Activated naive CD8-positive, alpha-beta T cell treated with anti-CD3 and anti-CD28 coated beads for 36 hours (primary cell): Measurements from ENCODE around the gene LGALS8. TPM values are rescaled to one million over a fixed set of nuclear protein-coding genes. Genes with fewer than 3 reads are reported as not detected.

ENCODE experiments used
- DNase-seq: peaks from one replicate; pipeline ENCODE4 v3.0.0; 2021
- H3K27ac Mint-ChIP-seq: one replicate; pipeline ENCODE4 v1.8.0; 2022; ENCODE audit warnings: mild to moderate bottlenecking, moderate library complexity, mixed read lengths
- H3K27me3 Mint-ChIP-seq: one replicate; pipeline ENCODE4 v1.8.0; 2022; ENCODE audit warnings: mild to moderate bottlenecking, mixed read lengths
- H3K36me3 Mint-ChIP-seq: one replicate; pipeline ENCODE4 v1.8.0; 2021; ENCODE audit warnings: mild to moderate bottlenecking, mixed read lengths
- H3K4me1 Mint-ChIP-seq: one replicate; pipeline ENCODE4 v1.8.0; 2021; ENCODE audit warnings: mixed read lengths
- H3K4me3 Mint-ChIP-seq: one replicate; pipeline ENCODE4 v1.8.0; 2022; ENCODE audit warnings: mild to moderate bottlenecking, moderate library complexity, mixed read lengths
- H3K9me3 Mint-ChIP-seq: one replicate; pipeline ENCODE4 v1.8.0; 2022; ENCODE audit warnings: mixed read lengths
- total RNA-seq, 2 experiments: library from RNA; stranded (reverse); gene quantifications; one replicate each; pipeline ENCODE4 v1.2.3, GENCODE V29; 2021

LGALS8 gene
- total RNA-seq, 2 experiments from 2014 or later: 69.0 to 76.6 TPM

DNA sequence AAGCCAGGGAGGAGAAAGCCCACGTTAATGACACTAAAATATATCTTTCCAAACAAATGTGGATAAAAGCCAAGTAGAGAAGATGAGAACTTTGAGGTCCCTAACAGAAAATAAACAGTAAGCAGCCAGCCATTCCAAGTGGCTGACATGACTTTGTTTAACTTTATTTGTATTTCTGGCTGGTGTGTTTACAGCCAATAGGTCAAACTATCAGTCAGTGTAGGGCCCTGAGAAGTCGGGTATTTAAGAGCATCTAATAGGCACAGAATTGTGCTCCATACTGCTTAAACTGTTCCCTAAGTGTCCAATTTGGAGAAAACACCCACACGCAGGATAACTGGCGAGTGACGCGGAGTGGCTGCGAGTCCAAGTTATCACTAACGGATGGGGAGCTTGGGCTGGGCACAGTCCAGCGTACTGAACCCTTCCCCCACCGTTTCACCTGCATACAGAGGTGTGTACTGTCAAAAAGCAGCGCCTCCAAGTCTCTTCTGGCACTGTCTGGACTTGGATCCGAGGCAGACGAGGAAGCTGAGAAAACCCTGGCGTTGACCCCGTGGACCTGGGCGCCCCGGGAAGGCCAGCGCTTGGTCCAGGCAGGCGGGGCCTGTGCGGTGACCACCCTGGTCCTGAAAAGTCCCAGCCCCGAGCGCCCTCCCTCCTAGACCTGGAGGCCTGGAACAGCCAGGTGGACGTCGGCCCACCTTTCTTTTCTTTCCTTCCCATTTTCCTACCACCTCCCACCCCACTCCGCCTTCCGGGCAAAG is 662 bp upstream of the LGALS8 start:
- Mint-ChIP-seq H3K9me3 (no peaks in the 10 kb centered on the region), H3K4me1 (peaks cover 6% of the 10 kb centered on the region), H3K4me3 (peak overlapping the region; percentile 97), H3K27me3 (no peaks in the 10 kb centered on the region), H3K36me3 (peaks cover 10% of the 10 kb centered on the region), H3K27ac (peak overlapping the region; percentile 98)
- DNase-seq: no peak

DNA sequence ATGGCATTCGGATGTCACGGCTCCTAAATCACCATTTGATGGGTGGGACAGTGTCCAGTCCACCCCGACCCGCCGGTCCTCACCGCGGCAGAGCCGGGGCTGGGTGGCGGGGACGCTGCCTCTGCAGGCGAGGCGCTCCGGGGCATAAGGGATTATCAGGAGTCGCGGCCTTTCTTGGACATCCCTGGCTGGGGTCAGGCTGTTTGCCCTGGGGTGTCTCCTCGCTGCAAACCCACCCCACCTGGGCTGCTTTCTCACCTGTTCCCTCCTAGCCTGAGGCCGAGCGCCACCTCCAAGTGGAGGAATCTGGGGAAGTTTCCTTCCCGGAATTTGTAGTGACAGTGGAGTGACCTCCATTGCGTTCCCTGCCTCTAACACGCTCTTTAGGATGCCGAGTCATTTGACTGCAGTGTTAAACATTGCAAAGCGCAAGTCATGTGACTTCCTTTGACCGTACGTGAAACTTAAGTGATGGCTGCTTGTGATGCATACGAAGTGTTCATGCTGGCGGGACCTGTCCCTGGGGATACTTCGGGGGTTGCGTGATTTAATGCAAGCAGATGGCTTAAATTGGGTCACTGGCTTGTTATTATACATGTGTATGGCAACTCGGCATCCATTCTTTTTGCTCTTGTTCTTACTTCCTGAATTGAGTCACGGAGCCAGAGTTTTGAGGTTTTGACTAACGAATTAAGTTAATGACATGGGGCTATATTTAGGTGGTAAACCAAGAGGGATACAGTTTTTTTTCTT is 536 bp downstream of the LGALS8 start:
- DNase-seq: peak; percentile 53
- Mint-ChIP-seq H3K27ac (peak overlapping the region; percentile 98), H3K4me1 (peaks cover 8% of the 10 kb centered on the region), H3K36me3 (peaks cover 10% of the 10 kb centered on the region), H3K4me3 (peak overlapping the region; percentile 97), H3K27me3 (no peaks in the 10 kb centered on the region), H3K9me3 (no peaks in the 10 kb centered on the region)

DNA sequence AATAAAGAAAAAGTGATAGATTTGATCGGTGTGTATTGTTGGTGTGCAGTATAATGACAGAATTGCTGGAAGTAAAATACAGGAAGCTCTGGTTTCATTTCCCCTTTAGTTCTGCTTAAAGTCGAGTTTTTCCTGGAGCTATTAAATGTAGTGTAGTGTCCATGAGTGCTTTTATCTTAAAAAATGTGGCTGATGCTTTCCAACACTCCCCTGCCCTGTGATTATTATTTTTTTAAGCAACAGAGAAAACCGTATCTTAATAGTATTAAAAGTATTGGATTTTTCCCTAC is 1.1 kb downstream of the LGALS8 start:
- Mint-ChIP-seq H3K9me3 (no peaks in the 10 kb centered on the region), H3K4me3 (peak overlapping the region; percentile 97), H3K4me1 (peaks cover 8% of the 10 kb centered on the region), H3K27ac (peak overlapping the region; percentile 98), H3K27me3 (no peaks in the 10 kb centered on the region), H3K36me3 (peaks cover 10% of the 10 kb centered on the region)
- no peak for DNase-seq

DNA sequence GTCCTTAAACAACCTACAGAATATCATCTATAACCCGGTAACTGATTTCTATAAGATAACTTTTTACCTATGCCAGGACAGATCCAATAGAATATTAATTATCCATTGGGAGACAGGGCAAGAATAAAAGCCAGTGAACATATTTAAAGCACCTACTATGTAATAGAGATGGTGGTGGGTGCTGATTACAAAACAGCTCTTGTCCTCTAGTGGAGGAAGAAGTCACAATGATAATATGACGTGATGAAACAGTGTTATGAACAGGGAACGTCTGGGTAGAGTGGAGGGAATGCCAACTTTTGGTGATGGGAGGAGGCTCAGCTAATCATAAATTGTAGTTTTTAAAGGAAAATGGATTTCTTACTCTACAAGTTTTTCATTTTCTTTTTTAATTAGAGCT is 2.3 kb downstream of the LGALS8 start:
- Mint-ChIP-seq H3K4me1 (peaks cover 13% of the 10 kb centered on the region), H3K27me3 (no peaks in the 10 kb centered on the region), H3K9me3 (no peaks in the 10 kb centered on the region), H3K4me3 (no peak overlapping the region), H3K27ac (no peak overlapping the region), H3K36me3 (peaks cover 10% of the 10 kb centered on the region)
- DNase-seq: no peak

DNA sequence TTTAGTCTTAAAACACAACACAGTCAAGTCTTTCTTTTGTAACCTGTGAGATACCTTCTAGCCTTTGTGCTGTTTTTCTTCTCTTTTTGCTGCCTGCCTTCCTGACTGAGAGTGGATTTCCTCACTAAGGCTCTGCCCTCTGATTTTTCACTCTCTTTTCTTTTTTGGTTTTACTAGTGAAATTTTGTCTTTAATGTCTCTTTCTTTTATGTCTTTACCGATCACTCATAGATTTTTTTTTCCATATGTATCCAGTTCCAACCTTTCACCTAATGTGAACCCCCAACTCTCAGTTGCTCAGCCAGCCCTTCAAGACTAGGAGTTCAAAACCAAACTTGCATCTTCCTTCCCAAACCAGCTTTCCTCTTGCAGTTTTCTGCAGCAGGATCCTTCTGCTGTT is 6.5 kb downstream of the LGALS8 start:
- Mint-ChIP-seq H3K27ac (no peak overlapping the region), H3K27me3 (no peaks in the 10 kb centered on the region), H3K9me3 (no peaks in the 10 kb centered on the region), H3K4me1 (peaks cover 29% of the 10 kb centered on the region), H3K4me3 (no peak overlapping the region), H3K36me3 (peaks cover 20% of the 10 kb centered on the region)
- no peak for DNase-seq

DNA sequence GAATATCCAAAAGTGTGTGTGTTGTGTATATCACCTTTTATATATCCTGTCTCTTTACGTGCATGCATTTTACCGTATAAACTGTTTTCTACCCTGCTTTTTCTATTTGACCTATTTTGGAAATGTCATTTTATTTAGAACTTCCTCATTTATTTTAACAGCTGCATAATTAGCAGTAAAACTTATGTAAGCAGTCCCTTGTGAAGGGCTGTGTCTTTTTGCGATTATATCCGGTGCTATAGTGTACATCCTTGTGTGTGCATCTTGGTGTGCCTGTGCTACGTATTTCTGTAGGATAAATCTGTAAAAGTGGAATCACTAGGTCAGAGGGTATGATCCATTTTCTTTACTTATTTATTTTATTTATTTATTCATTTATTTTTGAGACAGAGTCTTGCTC is 7.2 kb downstream of the LGALS8 start:
- H3K27me3 Mint-ChIP-seq: no peaks in the 10 kb centered on the region
- H3K9me3 Mint-ChIP-seq: no peaks in the 10 kb centered on the region
- H3K4me3 Mint-ChIP-seq: no peak overlapping the region
- peaks cover 20% of the 10 kb centered on the region for H3K36me3 Mint-ChIP-seq
- peaks cover 29% of the 10 kb centered on the region for H3K4me1 Mint-ChIP-seq
- H3K27ac Mint-ChIP-seq: no peak overlapping the region
- DNase-seq: no peak

- Mint-ChIP-seq H3K27ac (no peak overlapping the region), H3K9me3 (no peaks in the 10 kb centered on the region), H3K4me3 (no peak overlapping the region), H3K27me3 (no peaks in the 10 kb centered on the region), H3K4me1 (peaks cover 33% of the 10 kb centered on the region), H3K36me3 (peaks cover 22% of the 10 kb centered on the region)
- no peak for DNase-seq
Measured at GRCh38 chr1:236532850-236533249, 9.1 kb downstream of the LGALS8 start.

GRCh38 chr1:236534151-236534651 is 10.4 kb downstream of the LGALS8 start:
- H3K4me3 Mint-ChIP-seq: no peak overlapping the region
- peak overlapping the region; percentile 87 for H3K27ac Mint-ChIP-seq
- DNase-seq: peak; percentile 38
- H3K36me3 Mint-ChIP-seq: peaks cover 22% of the 10 kb centered on the region
- H3K4me1 Mint-ChIP-seq: peaks cover 31% of the 10 kb centered on the region
- H3K9me3 Mint-ChIP-seq: no peaks in the 10 kb centered on the region
- no peaks in the 10 kb centered on the region for H3K27me3 Mint-ChIP-seq

DNA sequence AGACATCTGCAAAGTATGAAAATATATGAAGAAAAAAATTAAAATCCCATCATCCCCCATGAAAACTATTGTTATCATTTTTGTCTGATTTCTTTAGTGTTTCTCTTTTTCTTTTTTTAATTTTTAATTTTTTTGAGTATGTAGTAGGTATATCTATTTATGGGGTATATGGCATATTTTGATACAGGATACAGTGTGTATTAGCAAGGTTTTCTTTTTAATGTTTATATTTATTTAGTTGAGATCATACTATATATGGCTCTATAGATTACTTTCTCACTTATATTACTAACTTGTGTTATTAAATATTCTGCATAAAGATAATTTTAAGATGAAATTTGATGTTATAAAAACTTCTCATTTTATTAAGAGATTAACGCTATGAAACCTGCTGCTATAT is 11.4 kb downstream of the LGALS8 start:
- H3K9me3 Mint-ChIP-seq: no peaks in the 10 kb centered on the region
- DNase-seq: no peak
- H3K27ac Mint-ChIP-seq: no peak overlapping the region
- H3K36me3 Mint-ChIP-seq: peaks cover 26% of the 10 kb centered on the region
- H3K27me3 Mint-ChIP-seq: no peaks in the 10 kb centered on the region
- peaks cover 29% of the 10 kb centered on the region for H3K4me1 Mint-ChIP-seq
- no peak overlapping the region for H3K4me3 Mint-ChIP-seq

DNA sequence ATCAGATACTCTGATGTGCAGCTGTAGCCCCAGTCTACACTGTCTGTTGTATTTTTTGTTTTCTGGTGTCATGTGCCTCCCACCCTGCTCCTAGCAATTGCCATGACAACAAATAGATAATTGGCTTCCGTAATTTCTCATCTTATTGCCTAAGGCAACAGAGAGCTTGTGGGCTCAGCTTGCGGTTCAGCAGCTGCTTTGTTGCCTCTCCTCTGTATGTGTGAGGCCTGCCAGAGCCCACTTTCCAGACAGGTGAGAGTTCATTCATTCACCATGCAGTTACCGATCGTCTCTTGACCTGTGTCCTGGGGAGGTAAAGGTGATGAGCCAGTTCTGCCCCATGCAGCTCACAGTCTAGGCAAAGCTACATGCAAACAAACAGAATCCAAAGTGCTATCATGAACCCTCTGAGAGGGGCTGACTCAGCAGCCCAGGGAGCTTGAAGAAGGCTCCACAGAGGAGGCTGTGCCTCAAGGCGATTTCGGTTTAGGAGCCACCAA is 11.9 kb downstream of the LGALS8 start:
- H3K36me3 Mint-ChIP-seq: peaks cover 27% of the 10 kb centered on the region
- no peaks in the 10 kb centered on the region for H3K9me3 Mint-ChIP-seq
- DNase-seq: no peak
- H3K27ac Mint-ChIP-seq: no peak overlapping the region
- peaks cover 26% of the 10 kb centered on the region for H3K4me1 Mint-ChIP-seq
- no peaks in the 10 kb centered on the region for H3K27me3 Mint-ChIP-seq
- no peak overlapping the region for H3K4me3 Mint-ChIP-seq

DNA sequence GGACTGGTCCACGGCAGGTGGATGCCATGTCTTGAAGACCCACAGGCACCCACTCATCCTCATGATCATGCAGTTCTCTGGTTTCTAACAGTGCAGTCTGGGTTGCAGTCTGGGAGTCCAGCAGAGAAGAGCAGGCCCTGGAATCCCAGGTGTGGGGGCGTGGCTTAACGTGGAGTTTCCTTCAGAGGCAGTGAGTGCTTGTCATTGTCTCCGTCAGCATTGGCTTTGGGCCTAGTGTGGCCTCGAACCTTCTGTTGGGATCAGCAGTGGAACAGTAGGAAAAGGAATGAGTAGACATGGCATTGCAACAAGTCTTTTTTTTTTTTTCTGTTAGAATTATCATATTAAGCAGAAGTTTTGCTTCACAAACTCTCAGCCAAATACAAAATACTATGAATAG is 12.8 kb downstream of the LGALS8 start:
- DNase-seq: no peak
- H3K4me3 Mint-ChIP-seq: no peak overlapping the region
- peaks cover 25% of the 10 kb centered on the region for H3K36me3 Mint-ChIP-seq

DNA sequence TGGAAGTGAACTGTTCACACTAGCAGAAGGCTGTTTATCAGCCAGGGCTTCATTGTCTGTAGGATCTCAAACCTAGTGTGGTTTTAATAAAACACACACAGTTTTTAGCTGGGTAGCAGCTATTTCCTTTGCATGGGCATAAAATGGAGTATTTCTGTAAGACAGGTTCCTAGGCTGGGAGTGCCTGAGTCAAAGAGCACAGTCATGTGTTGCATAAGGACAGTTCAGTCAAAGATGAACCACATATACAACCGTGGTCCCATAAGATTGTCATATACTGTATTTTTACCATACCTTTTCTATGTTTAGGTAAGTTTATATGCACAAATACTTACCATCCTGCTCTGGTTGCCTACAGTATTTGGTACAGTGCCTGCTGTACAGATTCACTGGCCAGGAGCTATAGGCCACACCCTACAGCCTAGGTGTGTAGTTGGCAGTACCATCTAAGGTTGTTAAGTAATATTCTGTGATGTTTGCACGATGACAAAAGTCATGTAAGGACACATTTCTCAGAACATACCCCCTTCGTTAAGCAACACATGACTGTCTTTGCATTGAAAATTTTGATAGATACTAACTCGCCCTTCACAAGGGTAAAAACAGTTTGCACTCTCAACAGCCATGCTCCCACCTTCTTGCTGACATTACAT is 17.2 kb downstream of the LGALS8 start:
- peaks cover 11% of the 10 kb centered on the region for H3K4me1 Mint-ChIP-seq
- H3K27ac Mint-ChIP-seq: no peak overlapping the region
- H3K9me3 Mint-ChIP-seq: no peaks in the 10 kb centered on the region
- DNase-seq: no peak
- H3K27me3 Mint-ChIP-seq: no peaks in the 10 kb centered on the region
- no peak overlapping the region for H3K4me3 Mint-ChIP-seq
- peaks cover 43% of the 10 kb centered on the region for H3K36me3 Mint-ChIP-seq

More for the DNA sequence above, 12.8 kb downstream of the LGALS8 start:
- Mint-ChIP-seq H3K27me3 (no peaks in the 10 kb centered on the region), H3K27ac (no peak overlapping the region), H3K4me1 (peaks cover 25% of the 10 kb centered on the region), H3K9me3 (no peaks in the 10 kb centered on the region)

- Mint-ChIP-seq H3K27me3 (no peaks in the 10 kb centered on the region), H3K27ac (no peak overlapping the region), H3K36me3 (peaks cover 42% of the 10 kb centered on the region), H3K4me3 (no peak overlapping the region), H3K4me1 (peaks cover 13% of the 10 kb centered on the region), H3K9me3 (no peaks in the 10 kb centered on the region)
- DNase-seq: no peak
Measured at GRCh38 chr1:236541710-236542109, 17.9 kb downstream of the LGALS8 start.

- Mint-ChIP-seq H3K9me3 (no peaks in the 10 kb centered on the region), H3K36me3 (peaks cover 49% of the 10 kb centered on the region), H3K4me3 (no peak overlapping the region), H3K27ac (no peak overlapping the region), H3K27me3 (no peaks in the 10 kb centered on the region), H3K4me1 (peaks cover 13% of the 10 kb centered on the region)
- DNase-seq: no peak
Measured at GRCh38 chr1:236543065-236543669, 19.4 kb downstream of the LGALS8 start.
